GM06990 (cell line): ENCODE measurements around the gene TTC4.

Source experiments
- DNase-seq: peaks from one replicate; pipeline ENCODE4 v3.0.0-alpha.2; 2011; ENCODE audit not compliant: insufficient read length; ENCODE audit errors: extremely low read depth
- H3K27me3 ChIP-seq: replicated peaks from 2 replicates; pipeline ENCODE4 v1.6.0; 2011; ENCODE audit warnings: low read length; ENCODE audit not compliant: control insufficient read depth, insufficient read depth
- H3K36me3 ChIP-seq: 2 replicates; pipeline ENCODE4 v1.5.1; 2011; ENCODE audit warnings: low read length; ENCODE audit not compliant: control insufficient read depth, insufficient read depth
- H3K4me3 ChIP-seq: replicated peaks from 2 replicates; pipeline ENCODE4 v1.5.1; 2011; ENCODE audit warnings: low read depth, mild to moderate bottlenecking, control low read depth, low read length
- TF ChIP-seq, protein P1 (sequence below): IDR thresholded peaks from 2 replicates; pipeline ENCODE4 v1.5.1; 2011; ENCODE audit warnings: low read length, control low read depth, mild to moderate bottlenecking, inconsistent platforms; ENCODE audit not compliant: insufficient read depth, poor library complexity, severe bottlenecking

The TTC4 gene

DNA sequence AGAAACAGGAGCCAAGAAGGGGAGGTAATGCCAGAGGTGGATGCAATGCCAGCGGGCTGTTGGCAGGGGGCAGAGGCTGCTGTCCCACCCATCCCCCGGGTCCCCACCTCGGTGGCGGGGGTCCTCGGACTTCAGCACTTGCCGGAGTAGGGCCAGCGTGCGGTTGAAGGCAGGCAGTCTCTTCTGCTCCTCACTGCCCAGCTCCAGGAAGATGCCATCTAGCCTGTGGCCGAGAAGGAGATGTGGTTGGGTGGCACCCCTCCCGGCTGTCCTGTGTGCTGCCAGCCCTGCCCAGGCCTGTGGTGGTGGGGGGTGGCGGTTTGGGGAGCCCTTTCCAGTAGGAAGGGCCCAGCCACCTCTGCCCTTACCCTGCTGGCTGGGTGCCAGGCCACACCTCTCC is 71.9 kb downstream of the TTC4 start:
- DNase-seq, result no peak
- H3K36me3 ChIP-seq, result no peaks in the 10 kb centered on the region
- H3K27me3 ChIP-seq, result no peaks in the 10 kb centered on the region
- no peak overlapping the region for H3K4me3 ChIP-seq
- TF ChIP-seq, protein P1, sequence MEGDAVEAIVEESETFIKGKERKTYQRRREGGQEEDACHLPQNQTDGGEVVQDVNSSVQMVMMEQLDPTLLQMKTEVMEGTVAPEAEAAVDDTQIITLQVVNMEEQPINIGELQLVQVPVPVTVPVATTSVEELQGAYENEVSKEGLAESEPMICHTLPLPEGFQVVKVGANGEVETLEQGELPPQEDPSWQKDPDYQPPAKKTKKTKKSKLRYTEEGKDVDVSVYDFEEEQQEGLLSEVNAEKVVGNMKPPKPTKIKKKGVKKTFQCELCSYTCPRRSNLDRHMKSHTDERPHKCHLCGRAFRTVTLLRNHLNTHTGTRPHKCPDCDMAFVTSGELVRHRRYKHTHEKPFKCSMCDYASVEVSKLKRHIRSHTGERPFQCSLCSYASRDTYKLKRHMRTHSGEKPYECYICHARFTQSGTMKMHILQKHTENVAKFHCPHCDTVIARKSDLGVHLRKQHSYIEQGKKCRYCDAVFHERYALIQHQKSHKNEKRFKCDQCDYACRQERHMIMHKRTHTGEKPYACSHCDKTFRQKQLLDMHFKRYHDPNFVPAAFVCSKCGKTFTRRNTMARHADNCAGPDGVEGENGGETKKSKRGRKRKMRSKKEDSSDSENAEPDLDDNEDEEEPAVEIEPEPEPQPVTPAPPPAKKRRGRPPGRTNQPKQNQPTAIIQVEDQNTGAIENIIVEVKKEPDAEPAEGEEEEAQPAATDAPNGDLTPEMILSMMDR, result no peak

DNA sequence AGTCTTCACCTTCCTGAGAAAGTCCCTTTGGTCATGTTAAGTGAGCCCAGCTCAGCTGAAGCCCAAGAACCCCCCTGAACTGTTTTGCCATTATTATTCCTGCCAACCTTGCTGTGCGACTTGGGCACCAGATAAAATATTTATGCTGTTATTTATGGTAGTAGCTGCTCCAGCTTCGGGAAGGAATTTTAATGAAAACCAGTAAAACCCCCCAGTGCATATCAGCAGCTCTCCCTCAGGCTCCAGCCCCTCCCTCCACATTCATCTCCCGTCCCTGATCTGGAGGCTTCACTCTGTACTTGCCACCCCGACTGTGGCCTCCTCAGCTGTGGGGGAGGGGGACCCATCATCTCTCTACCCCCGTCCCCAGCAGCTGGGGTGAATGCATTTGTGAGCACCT is 72.8 kb downstream of the TTC4 start:
- H3K4me3 ChIP-seq, result no peak overlapping the region
- no peaks in the 10 kb centered on the region for H3K27me3 ChIP-seq
- TF ChIP-seq, protein P1, result no peak
- H3K36me3 ChIP-seq, result no peaks in the 10 kb centered on the region
- DNase-seq, result no peak

DNA sequence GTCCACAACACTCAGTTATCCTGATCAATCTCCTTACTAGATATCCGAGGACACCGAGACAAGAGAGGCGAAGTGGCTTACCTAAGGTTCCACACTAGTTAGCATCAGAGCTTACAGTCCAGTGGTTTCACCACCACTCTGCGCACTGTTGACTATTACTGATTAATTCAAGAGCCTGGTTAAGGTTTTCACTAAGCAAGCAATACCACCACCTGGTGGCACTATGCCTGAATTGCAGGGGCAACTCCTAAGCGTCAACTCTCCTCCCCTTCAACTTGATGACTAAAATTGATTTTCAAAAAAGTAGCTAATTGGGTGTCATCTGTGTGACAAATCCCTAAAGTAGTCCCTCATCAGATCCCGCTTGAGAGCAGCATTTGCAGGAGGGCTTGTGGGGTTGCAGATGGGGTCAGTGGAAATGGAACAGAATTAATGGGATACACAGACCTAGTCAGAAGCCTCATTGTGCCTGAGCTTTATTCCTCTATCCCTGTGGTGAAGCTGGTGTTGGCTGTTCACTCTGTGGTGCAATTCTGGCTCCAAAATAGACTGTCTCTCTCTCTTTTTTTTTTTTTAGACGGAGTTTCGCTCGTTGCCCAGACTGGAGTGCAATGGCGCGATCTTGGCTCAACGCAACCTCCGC is 76.3 kb downstream of the TTC4 start:
- H3K4me3 ChIP-seq, result no peak overlapping the region
- H3K36me3 ChIP-seq, result no peaks in the 10 kb centered on the region
- TF ChIP-seq, protein P1, result peak; percentile 73
- DNase-seq, result no peak
- no peaks in the 10 kb centered on the region for H3K27me3 ChIP-seq
